Lower leg skin (tissue), 3 donors: ENCODE results near the gene PIM3.

ENCODE experiments used
- CTCF ChIP-seq, 3 donors: fragments of 450-650 bp; IDR thresholded peaks; one replicate each; pipeline ENCODE4 v1.5.1; 2016; ENCODE audit warnings: antibody characterized with exemption in 3 of 3, mild to moderate bottlenecking in 3 of 3, moderate library complexity in 2 of 3
- POLR2A ChIP-seq, 2 donors: fragments of 450-650 bp; IDR thresholded peaks; one replicate each; pipeline ENCODE4 v1.6.1; 2016 to 2017; ENCODE audit warnings: antibody characterized with exemption in 2 of 2, mild to moderate bottlenecking in 1 of 2, moderate library complexity in 1 of 2

- TF ChIP-seq CTCF (IDR thresholded peaks at IDR 0.05) (no peak), POLR2A (IDR thresholded peaks at IDR 0.05) (no peak)
Measured at GRCh38 chr22:50010676-50011446, 50.3 kb downstream of the PIM3 start.
